ENCODE results near the gene LRRC47.

GRCh38 chr1:3752400-3752945, 43.8 kb downstream of the LRRC47 start, which contains the start of gene CCDC27:
- TF ChIP-seq EZH2 (IDR thresholded peaks at IDR 0.05; ENCODE audit: insufficient read depth, poor library complexity, severe bottlenecking): no peak
- no peak for TF ChIP-seq EZH2phosphoT487 (IDR thresholded peaks at IDR 0.05; ENCODE audit: insufficient read depth, low read depth)
